HEK293 (cell line): ENCODE measurements around the gene MYMK.

Source experiments
- CTCF ChIP-seq: fragments of 450-650 bp; formaldehyde crosslinking; IDR thresholded peaks from 2 replicates; pipeline ENCODE4 v1.5.1; 2016; ENCODE audit warnings: missing biosample characterization, missing genetic modification characterization
- YY1 ChIP-seq: fragments of 450-650 bp; formaldehyde crosslinking; IDR thresholded peaks from 2 replicates; pipeline ENCODE4 v1.5.1; 2018; ENCODE audit warnings: missing biosample characterization, missing genetic modification characterization
- ZNF24 ChIP-seq: fragments of 450-650 bp; formaldehyde crosslinking; IDR thresholded peaks from 2 replicates; pipeline ENCODE4 v1.5.1; 2016; ENCODE audit warnings: missing biosample characterization, missing genetic modification characterization
- ZNF501 ChIP-seq: fragments of 450-650 bp; formaldehyde crosslinking; IDR thresholded peaks from 2 replicates; pipeline ENCODE4 v1.5.1; 2016; ENCODE audit warnings: missing biosample characterization, missing genetic modification characterization
- ZNF548 ChIP-seq: fragments of 450-650 bp; formaldehyde crosslinking; IDR thresholded peaks from 2 replicates; pipeline ENCODE4 v1.5.1; 2016; ENCODE audit warnings: missing biosample characterization, missing genetic modification characterization
- ZNF843 ChIP-seq: fragments of 450-650 bp; formaldehyde crosslinking; IDR thresholded peaks from 2 replicates; pipeline ENCODE4 v1.5.1; 2016; ENCODE audit warnings: missing biosample characterization, missing genetic modification characterization

GRCh38 chr9:133526721-133527321 lies 2.1 kb upstream of the MYMK start:
- TF ChIP-seq CTCF (tag by site-specific recombination) = no peak
- no peak for TF ChIP-seq ZNF548 (tag by site-specific recombination)
- no peak for TF ChIP-seq ZNF24
- no peak for TF ChIP-seq YY1 (tag by site-specific recombination)
- TF ChIP-seq ZNF843 (tag by site-specific recombination) = no peak
- TF ChIP-seq ZNF501 (tag by site-specific recombination) = no peak
